ENCODE results near the gene TAF3. TPM values are rescaled to one million over a fixed set of nuclear protein-coding genes. Genes with fewer than 3 reads are reported as not detected.

Gene TAF3
- total RNA-seq, 1 donor from 2014 or later, result 4.8 TPM

- Histone ChIP-seq H3K4me3 (ENCODE audit: low read depth, low read length) (no peak overlapping the region), H3K27me3 (ENCODE audit: control insufficient read depth, insufficient read depth, low read length) (peaks cover 13% of the 10 kb centered on the region), H3K36me3 (ENCODE audit: control insufficient read depth, insufficient read depth, low read length) (no peaks in the 10 kb centered on the region)
- no peak for DNase-seq (ENCODE audit: low read depth)
- no peak for TF ChIP-seq CTCF (IDR thresholded peaks at IDR 0.05; ENCODE audit: insufficient read depth, low read length, poor library complexity, severe bottlenecking)
These were observed 245.6 kb downstream of the TAF3 start for GRCh38 chr10:8063935-8064334.

DNA sequence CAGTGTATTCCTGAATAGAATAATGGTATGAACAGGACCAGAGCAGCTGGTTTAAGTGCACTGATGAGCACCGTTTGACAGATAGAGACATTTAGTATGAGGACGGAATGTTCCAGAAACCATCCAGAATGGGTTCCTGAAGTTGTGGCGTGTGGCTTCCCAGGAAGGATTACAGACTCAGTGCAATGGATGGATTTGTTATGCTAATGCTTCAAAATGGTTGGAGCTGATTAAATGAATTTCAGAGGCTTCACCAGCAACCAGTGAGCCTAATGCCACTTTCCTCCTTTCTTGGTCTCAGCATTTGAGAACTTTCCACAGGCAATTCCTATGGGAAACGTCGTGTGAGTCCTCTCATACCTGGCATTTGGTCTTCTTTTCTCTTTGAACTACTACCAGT, 246.1 kb downstream of the TAF3 start:
- peaks cover 13% of the 10 kb centered on the region for H3K27me3 ChIP-seq (ENCODE audit: control insufficient read depth, insufficient read depth, low read length)
- no peak overlapping the region for H3K4me3 ChIP-seq (ENCODE audit: low read depth, low read length)
- no peak for TF ChIP-seq CTCF (IDR thresholded peaks at IDR 0.05; ENCODE audit: insufficient read depth, low read length, poor library complexity, severe bottlenecking)
- no peaks in the 10 kb centered on the region for H3K36me3 ChIP-seq (ENCODE audit: control insufficient read depth, insufficient read depth, low read length)
- DNase-seq (ENCODE audit: low read depth), result no peak

DNA sequence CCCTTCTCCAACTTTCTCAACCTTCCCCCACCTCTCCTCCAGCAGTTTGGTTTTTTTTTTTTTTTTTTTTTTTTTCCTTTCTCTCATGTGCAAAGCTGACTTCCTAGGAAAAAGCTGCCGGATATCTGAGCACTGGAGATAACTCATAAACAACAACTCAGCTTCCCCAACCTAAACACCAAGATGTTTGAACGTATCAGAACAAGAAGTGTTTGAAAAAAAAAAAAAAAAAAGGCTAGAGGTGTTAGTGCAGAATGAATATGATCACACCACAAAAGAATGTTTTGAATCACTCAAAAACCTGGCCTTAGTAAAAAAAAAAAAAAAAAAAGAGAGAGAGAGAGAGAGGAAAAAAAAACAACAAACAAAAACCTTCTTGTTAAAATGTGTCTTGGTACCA, 247.3 kb downstream of the TAF3 start:
- Histone ChIP-seq H3K27me3 (ENCODE audit: control insufficient read depth, insufficient read depth, low read length) (peaks cover 13% of the 10 kb centered on the region), H3K4me3 (ENCODE audit: low read depth, low read length) (no peak overlapping the region), H3K36me3 (ENCODE audit: control insufficient read depth, insufficient read depth, low read length) (no peaks in the 10 kb centered on the region)
- no peak for TF ChIP-seq CTCF (IDR thresholded peaks at IDR 0.05; ENCODE audit: insufficient read depth, low read length, poor library complexity, severe bottlenecking)
- no peak for DNase-seq (ENCODE audit: low read depth)

GRCh38 chr10:8066124-8066523, 247.8 kb downstream of the TAF3 start:
- no peaks in the 10 kb centered on the region for H3K36me3 ChIP-seq (ENCODE audit: control insufficient read depth, insufficient read depth, low read length)

More at GRCh38 chr10:8066124-8066523, 247.8 kb downstream of the TAF3 start:
- DNase-seq (ENCODE audit: low read depth), result no peak
- Histone ChIP-seq H3K4me3 (ENCODE audit: low read depth, low read length) (no peak overlapping the region), H3K27me3 (ENCODE audit: control insufficient read depth, insufficient read depth, low read length) (peaks cover 11% of the 10 kb centered on the region)
- TF ChIP-seq CTCF (IDR thresholded peaks at IDR 0.05; ENCODE audit: insufficient read depth, low read length, poor library complexity, severe bottlenecking), result no peak

Other genes with a start within 250 kb of the TAF3 start
- 0.82 and 1.5 TPM in 2 replicates for gene ITIH5, start 151.5 kb upstream of the TAF3 start, total RNA-seq
- gene ITIH2, start 115.2 kb upstream of the TAF3 start, total RNA-seq, result not detected in 2 replicates
- 15.3 and 16.9 TPM in 2 replicates for gene KIN, start 30.5 kb upstream of the TAF3 start, total RNA-seq
- gene ATP5F1C, start 30.3 kb upstream of the TAF3 start, total RNA-seq, result 230 and 291 TPM in 2 replicates
- 7.2 and 10.9 TPM in 2 replicates for gene GATA3, start 236.2 kb downstream of the TAF3 start, total RNA-seq